ENCODE data around the gene ZSCAN25.
"Not testable (repeated sequence)": the region's sequence is repeated elsewhere in the genome, so short reads cannot be mapped to it uniquely, and the experiment has no call there.

ZSCAN25 gene

DNA sequence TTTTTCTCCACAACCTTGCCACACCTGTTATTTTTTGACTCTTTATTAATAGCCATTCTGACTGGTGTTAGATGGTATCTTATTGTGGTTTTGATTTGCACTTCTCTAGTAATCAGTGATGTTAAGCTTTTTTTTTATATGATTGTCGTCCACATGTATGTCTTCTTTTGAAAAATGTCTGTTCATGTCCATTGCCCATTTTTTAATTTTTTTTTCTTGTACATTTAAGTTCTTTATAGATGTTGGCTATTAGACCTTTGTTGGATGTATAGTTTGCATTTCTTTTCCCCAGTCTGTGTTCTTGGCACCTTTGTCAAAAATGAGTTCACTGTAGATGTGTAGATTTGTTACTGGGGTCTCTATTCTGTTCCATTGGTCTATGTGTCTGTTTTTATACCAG is 28.8 kb downstream of the ZSCAN25 start:
- H3K4me3 ChIP-seq (ENCODE audit: low read depth, low read length): no peak overlapping the region
- no peak for TF ChIP-seq CTCF (IDR thresholded peaks at IDR 0.05; ENCODE audit: low read depth, low read length, missing control alignments)
- DNase-seq (ENCODE audit: low read depth): no peak

GRCh38 chr7:99648843-99649242 is 32.1 kb downstream of the ZSCAN25 start:
- DNase-seq (ENCODE audit: low read depth): no peak
- H3K4me3 ChIP-seq (ENCODE audit: low read depth, low read length): no peak overlapping the region
- no peak for TF ChIP-seq CTCF (IDR thresholded peaks at IDR 0.05; ENCODE audit: low read depth, low read length, missing control alignments)

DNA sequence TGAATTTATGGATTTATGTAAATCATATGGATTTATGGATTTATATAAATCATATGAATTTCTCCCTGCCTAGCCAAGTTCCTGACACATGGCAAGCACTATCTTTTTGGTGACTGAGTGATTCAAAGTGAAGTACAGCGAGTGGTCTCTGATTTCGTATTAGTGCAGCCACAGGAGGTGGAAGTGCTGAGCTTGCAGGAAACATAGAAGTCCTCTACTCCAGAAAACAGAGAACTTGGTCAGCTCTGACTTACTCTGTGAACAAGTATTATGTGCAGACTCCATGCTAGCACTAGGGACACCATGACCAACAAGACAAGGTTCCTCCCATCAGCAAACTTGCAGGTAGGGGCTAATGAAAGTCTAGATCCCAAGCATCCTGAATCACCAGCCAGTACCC is 34.5 kb downstream of the ZSCAN25 start:
- no peak overlapping the region for H3K4me3 ChIP-seq (ENCODE audit: low read depth, low read length)
- DNase-seq (ENCODE audit: low read depth): no peak
- TF ChIP-seq CTCF (IDR thresholded peaks at IDR 0.05; ENCODE audit: low read depth, low read length, missing control alignments): no peak

DNA sequence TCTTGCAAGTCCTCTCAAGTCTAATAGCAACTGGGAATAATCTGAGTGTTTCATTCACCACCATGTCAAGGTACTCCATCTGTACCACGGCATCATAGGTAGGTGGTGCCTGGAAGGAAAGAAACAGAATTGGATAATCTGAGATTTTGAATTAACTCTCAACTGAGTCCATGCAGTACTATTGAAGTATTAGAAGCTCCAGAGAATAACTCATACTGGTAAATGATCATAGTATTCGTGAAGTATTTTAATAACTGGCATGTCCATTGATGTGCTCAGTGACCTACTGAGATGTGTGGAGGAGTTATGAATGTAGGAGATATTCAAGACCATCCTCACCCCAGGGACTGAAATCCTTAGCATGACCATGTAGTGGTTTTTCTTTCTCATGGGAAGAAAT is 35.9 kb downstream of the ZSCAN25 start:
- DNase-seq (ENCODE audit: low read depth): no peak
- no peak overlapping the region for H3K4me3 ChIP-seq (ENCODE audit: low read depth, low read length)
- TF ChIP-seq CTCF (IDR thresholded peaks at IDR 0.05; ENCODE audit: low read depth, low read length, missing control alignments): no peak

- DNase-seq (ENCODE audit: low read depth); H3K4me3 ChIP-seq (ENCODE audit: low read depth, low read length): not testable (repeated sequence)
These were observed 36.5 kb downstream of the ZSCAN25 start for GRCh38 chr7:99653269-99653668.

GRCh38 chr7:99653754-99654153 is 37.0 kb downstream of the ZSCAN25 start:
- no peak for TF ChIP-seq CTCF (IDR thresholded peaks at IDR 0.05; ENCODE audit: low read depth, low read length, missing control alignments)
- H3K4me3 ChIP-seq (ENCODE audit: low read depth, low read length): no peak overlapping the region
- DNase-seq (ENCODE audit: low read depth): no peak

DNA sequence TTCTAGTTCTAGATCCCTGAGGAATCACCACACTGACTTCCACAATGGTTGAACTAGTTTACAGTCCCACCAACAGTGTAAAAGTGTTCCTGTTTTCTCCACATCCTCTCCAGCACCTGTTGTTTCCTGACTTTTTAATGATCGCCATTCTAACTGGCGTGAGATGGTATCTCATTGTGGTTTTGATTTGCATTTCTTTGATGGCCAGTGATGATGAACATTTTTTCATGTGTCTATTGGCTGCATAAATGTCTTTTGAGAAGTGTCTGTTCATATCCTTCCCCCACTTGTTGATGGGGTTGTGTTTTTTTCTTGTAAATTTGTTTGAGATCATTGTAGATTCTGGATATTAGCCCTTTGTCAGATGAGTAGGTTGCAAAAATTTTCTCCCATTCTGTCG is 37.9 kb downstream of the ZSCAN25 start:
- H3K4me3 ChIP-seq (ENCODE audit: low read depth, low read length); DNase-seq (ENCODE audit: low read depth): not testable (repeated sequence)

DNA sequence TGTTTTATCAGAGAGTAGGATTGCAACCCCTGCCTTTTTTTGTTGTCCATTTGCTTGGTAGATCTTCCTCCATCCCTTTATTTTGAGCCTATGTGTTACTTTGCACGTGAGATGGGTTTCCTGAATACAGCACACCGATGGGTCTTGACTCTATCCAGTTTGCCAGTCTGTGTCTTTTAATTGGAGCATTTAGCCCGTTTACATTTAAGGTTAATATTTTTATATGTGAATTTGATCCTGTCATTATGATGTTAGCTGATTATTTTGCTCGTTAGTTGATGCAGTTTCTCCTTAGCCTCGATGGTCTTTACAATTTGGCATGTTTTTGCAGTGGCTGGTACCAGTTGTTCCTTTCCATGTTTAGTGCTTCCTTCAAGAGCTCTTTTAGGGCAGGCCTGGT is 41.1 kb downstream of the ZSCAN25 start:
- H3K4me3 ChIP-seq (ENCODE audit: low read depth, low read length); DNase-seq (ENCODE audit: low read depth): not testable (repeated sequence)

DNA sequence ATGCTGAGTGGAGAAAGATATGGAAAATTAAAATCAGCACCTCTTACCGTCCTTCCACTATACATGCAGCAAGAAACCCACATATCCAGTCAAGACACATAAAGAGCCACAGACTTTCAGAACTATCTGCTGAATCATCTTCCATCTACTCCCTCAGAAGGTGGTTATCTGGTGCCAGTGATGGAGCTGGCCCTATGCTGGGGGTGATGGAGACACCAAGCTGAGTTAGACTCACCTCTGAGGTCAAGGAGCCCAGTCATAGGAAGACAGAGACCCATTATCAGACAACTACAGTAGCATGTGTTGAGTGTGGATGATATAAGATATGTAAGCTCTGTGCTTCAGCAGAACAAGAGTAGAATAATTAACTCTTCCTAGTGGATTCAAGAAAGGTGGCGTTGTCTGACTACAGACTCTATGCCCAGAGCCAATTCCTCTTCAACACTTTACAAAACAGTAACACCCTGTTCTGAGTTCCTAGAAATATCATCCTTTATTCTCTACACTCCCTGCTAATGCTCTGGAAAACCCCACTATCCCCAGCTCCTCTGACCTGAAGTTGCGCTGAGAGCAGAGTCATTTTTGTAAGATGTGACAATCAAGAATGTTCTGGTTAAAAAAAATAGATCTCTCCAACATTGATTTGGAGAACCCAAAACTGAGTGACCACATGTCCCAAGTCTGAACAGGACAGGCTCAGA is 48.7 kb downstream of the ZSCAN25 start:
- DNase-seq (ENCODE audit: low read depth): no peak
- TF ChIP-seq CTCF (IDR thresholded peaks at IDR 0.05; ENCODE audit: low read depth, low read length, missing control alignments): no peak

More for the DNA sequence above, 48.7 kb downstream of the ZSCAN25 start:
- H3K4me3 ChIP-seq (ENCODE audit: low read depth, low read length): no peak overlapping the region
